Tibial artery (tissue), 4 donors: Measurements from ENCODE around the gene PRPH2.
A peak's percentile ranks its signal among the peaks of the same experiment; 100 is the strongest.

Experiments used
- DNase-seq, 2 donors: peaks; one replicate each; pipeline ENCODE4 v3.0.0-alpha.2; 2019
- H3K27ac ChIP-seq, 2 donors: fragments of 200-600 bp; sonication (generic) in 1 of 2; 1 replicate in 1 of 2; 2 replicates in 1 of 2; pipeline ENCODE4 v1.5.1; 2018 to 2019; ENCODE audit warnings: mild to moderate bottlenecking in 1 of 2
- H3K27me3 ChIP-seq, 2 donors: fragments of 200-600 bp; sonication (generic) in 1 of 2; one replicate each; pipeline versions ENCODE4 v1.5.1 to v1.6.0; 2016 to 2019
- H3K36me3 ChIP-seq, 3 donors: fragments of 200-600 bp; sonication (generic) in 2 of 3; one replicate each; pipeline ENCODE4 v1.5.1; 2016 to 2019; ENCODE audit warnings: mild to moderate bottlenecking in 2 of 3
- H3K4me1 ChIP-seq, 4 donors: fragments of 200-600 bp; sonication (generic) in 2 of 4; 1 replicate in 3 of 4; 2 replicates in 1 of 4; pipeline ENCODE4 v1.5.1; 2016 to 2019
- H3K4me3 ChIP-seq, 2 donors: fragments of 200-600 bp; sonication (generic) in 1 of 2; 1 replicate in 1 of 2; 2 replicates in 1 of 2; pipeline ENCODE4 v1.5.1; 2018 to 2019; ENCODE audit warnings: mild to moderate bottlenecking in 2 of 2
- H3K9me3 ChIP-seq, 3 donors: fragments of 200-600 bp; sonication (generic) in 1 of 3; one replicate each; pipeline ENCODE4 v1.5.1; 2016 to 2019
- CTCF ChIP-seq, 2 experiments: fragments of 200-600 bp in 1 of 2; fragments of 450-650 bp in 1 of 2; IDR thresholded peaks; one replicate each; pipeline ENCODE4 v1.5.1; 2017 to 2019; ENCODE audit warnings: antibody characterized with exemption in 2 of 2, mild to moderate bottlenecking in 1 of 2, moderate library complexity in 1 of 2
- intact Hi-C: fragments of 100-400 bp; cut with DNase I; formaldehyde crosslinking; loops from one replicate; pipeline ENCODE4 v1.15.0; 2023; ENCODE audit warnings: low total_unique reads

PRPH2 gene

GRCh38 chr6:42745640-42746462 is 23.5 kb upstream of the PRPH2 start, which contains the start of gene TBCC:
TSS of gene TBCC (minus strand) at chr6:42746103. CDS start at chr6:42746073, 30 bp downstream.
- Histone ChIP-seq H3K27me3 (no peaks in the 10 kb centered on the region), H3K4me1 (peaks cover 0 to 37% (median 24%) of the 10 kb centered on the region in 4 donors), H3K36me3 (no peaks in the 10 kb centered on the region), H3K4me3 (peak within 1 kb of the TSS; percentile 80 to 98), H3K9me3 (no peaks in the 10 kb centered on the region), H3K27ac (peak within 1 kb of the TSS; percentile 90 to 91)
- TF ChIP-seq CTCF (IDR thresholded peaks at IDR 0.05) = no peak
- peak; percentile 97 to 98 for DNase-seq
- intact Hi-C loops = loop anchor here (2.0 to 5.0 kb wide), 2 partner anchors 37 to 184 kb away; partner anchors contain the start of genes BICRAL and UBR2

- TF ChIP-seq CTCF (IDR thresholded peaks at IDR 0.05) = no peak
- H3K4me3 ChIP-seq = peak overlapping the region; percentile 80 to 98
- H3K9me3 ChIP-seq = no peaks in the 10 kb centered on the region
- no peaks in the 10 kb centered on the region for H3K36me3 ChIP-seq
- peaks cover 0 to 37% (median 24%) of the 10 kb centered on the region in 4 donors for H3K4me1 ChIP-seq
- intact Hi-C loops = loop anchor here (5.0 kb wide), 1 partner anchor 183 kb away; the partner anchor contains the start of gene UBR2
- peak overlapping the region; percentile 90 to 91 for H3K27ac ChIP-seq
- no peaks in the 10 kb centered on the region for H3K27me3 ChIP-seq
- DNase-seq = peak in 1 of 2 donors; percentile 72
Observed at GRCh38 chr6:42745083-42745639, 22.8 kb upstream of the PRPH2 start.

GRCh38 chr6:42744351-42744893 is 22.0 kb upstream of the PRPH2 start:
- DNase-seq = peak in 1 of 2 donors; percentile 41
- Histone ChIP-seq H3K4me3 (peak overlapping the region; percentile 80 to 98), H3K36me3 (no peaks in the 10 kb centered on the region), H3K4me1 (peaks cover 0 to 37% (median 24%) of the 10 kb centered on the region in 4 donors), H3K9me3 (no peaks in the 10 kb centered on the region), H3K27ac (peak overlapping the region; percentile 90 to 91), H3K27me3 (no peaks in the 10 kb centered on the region)
- TF ChIP-seq CTCF (IDR thresholded peaks at IDR 0.05) = no peak
- intact Hi-C loops = no loop called here

GRCh38 chr6:42742116-42742894 is 19.9 kb upstream of the PRPH2 start:
- no peak overlapping the region for H3K4me3 ChIP-seq
- no peaks in the 10 kb centered on the region for H3K9me3 ChIP-seq
- DNase-seq = no peak
- TF ChIP-seq CTCF (IDR thresholded peaks at IDR 0.05) = no peak
- intact Hi-C loops = no loop called here
- peaks cover 0 to 20% (median 14%) of the 10 kb centered on the region in 4 donors for H3K4me1 ChIP-seq
- no peaks in the 10 kb centered on the region for H3K36me3 ChIP-seq
- no peak overlapping the region for H3K27ac ChIP-seq
- no peaks in the 10 kb centered on the region for H3K27me3 ChIP-seq

GRCh38 chr6:42740725-42741124 is 18.3 kb upstream of the PRPH2 start:
- H3K4me1 ChIP-seq = peaks cover 0 to 20% (median 14%) of the 10 kb centered on the region in 4 donors
- no peak for TF ChIP-seq CTCF (IDR thresholded peaks at IDR 0.05)
- no peak overlapping the region for H3K27ac ChIP-seq
- peaks cover 0 to 7% of the 10 kb centered on the region in 2 donors for H3K27me3 ChIP-seq
- no peak for DNase-seq
- intact Hi-C loops = no loop called here
- no peak overlapping the region for H3K4me3 ChIP-seq
- no peaks in the 10 kb centered on the region for H3K9me3 ChIP-seq
- no peaks in the 10 kb centered on the region for H3K36me3 ChIP-seq
